Prostate gland (tissue), 2 donors: ENCODE measurements around the gene SOBP. TPM values are rescaled to one million over a fixed set of nuclear protein-coding genes. Genes with fewer than 3 reads are reported as not detected.

Experiments used
- DNase-seq: peaks from one replicate; pipeline ENCODE4 v3.0.0-alpha.2; 2019; ENCODE audit warnings: low spot score
- H3K27ac ChIP-seq, 2 donors: fragments of 200-600 bp; sonication (generic); 2 replicates each; pipeline ENCODE4 v1.5.1; 2017 to 2019
- H3K27me3 ChIP-seq: fragments of 200-600 bp; sonication (generic); replicated peaks from 2 replicates; pipeline ENCODE4 v1.5.1; 2019; ENCODE audit not compliant: insufficient read depth
- H3K36me3 ChIP-seq, 2 donors: fragments of 200-600 bp; sonication (generic); 1 replicate in 1 of 2; 2 replicates in 1 of 2; pipeline versions ENCODE4 v1.5.1 to v1.8.1; 2017 to 2019
- H3K4me1 ChIP-seq: fragments of 200-600 bp; sonication (generic); replicated peaks from 2 replicates; pipeline ENCODE4 v1.5.1; 2019
- H3K4me3 ChIP-seq, 2 donors: fragments of 200-600 bp; sonication (generic); 2 replicates each; pipeline ENCODE4 v1.5.1; 2017 to 2019
- H3K9me3 ChIP-seq: fragments of 200-600 bp; sonication (generic); 2 replicates; pipeline ENCODE4 v1.5.1; 2017
- POLR2A ChIP-seq: fragments of 450-650 bp; IDR thresholded peaks from one replicate; pipeline ENCODE4 v1.6.1; 2016; ENCODE audit warnings: antibody characterized with exemption, mild to moderate bottlenecking
- POLR2AphosphoS5 ChIP-seq: sonication (generic); formaldehyde crosslinking; IDR thresholded peaks from one replicate; pipeline ENCODE4 v1.6.1; 2017; ENCODE audit warnings: antibody characterized with exemption
- WGBS: methylation state at CpG from one replicate; pipeline ENCODE4 v1.1.5; 2018; 5-methylcytosine and 5-hydroxymethylcytosine counted together
- intact Hi-C: fragments of 100-400 bp; cut with DNase I; formaldehyde crosslinking; loops from one replicate; pipeline ENCODE4 v1.14.2; 2022
- total RNA-seq, 2 donors: library from RNA; depleted of rRNA; stranded (reverse); fragments of >200 nt; gene quantifications; one replicate each; pipeline ENCODE4 v1.1.0, GENCODE V29; 2016
- TF ChIP-seq, protein P1 (sequence below), 4 experiments: fragments of 200-600 bp in 2 of 4; fragments of 450-650 bp in 2 of 4; sonication (generic) in 2 of 4; IDR thresholded peaks; 1 replicate in 3 of 4; 2 replicates in 1 of 4; pipeline ENCODE4 v1.5.1; 2016 to 2019; ENCODE audit warnings: antibody characterized with exemption in 4 of 4, mild to moderate bottlenecking in 2 of 4, moderate library complexity in 2 of 4

The SOBP gene
- total RNA-seq, 2 donors from 2014 or later: 15.8 to 23.3 TPM

DNA sequence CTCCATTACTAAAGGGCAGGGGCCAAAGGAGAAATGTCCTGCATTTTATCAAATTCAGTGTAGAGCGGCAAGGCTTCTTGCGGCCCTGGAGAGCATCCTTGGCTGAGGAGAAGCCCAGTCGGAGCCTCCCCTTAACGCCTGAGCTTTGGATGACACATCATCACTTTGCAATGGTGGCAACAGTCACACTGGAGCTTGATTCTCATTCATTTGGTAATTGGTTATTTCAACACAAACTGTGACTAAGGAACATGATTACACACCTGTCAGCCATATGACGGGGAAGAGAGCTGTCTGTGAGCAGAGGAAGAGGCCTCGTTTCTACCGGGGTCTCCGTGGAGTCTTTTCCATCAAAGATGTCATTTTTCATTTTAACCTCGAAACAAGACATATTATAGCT lies 81.4 kb downstream of the SOBP start:
- intact Hi-C loops: no loop called here
- Histone ChIP-seq H3K4me1 (no peaks in the 10 kb centered on the region), H3K4me3 (no peak overlapping the region), H3K27me3 (no peaks in the 10 kb centered on the region), H3K9me3 (no peaks in the 10 kb centered on the region), H3K36me3 (no peaks in the 10 kb centered on the region), H3K27ac (no peak overlapping the region)
- no peak for DNase-seq
- WGBS: 89% methylated on average over 9 of the region's 9 CpGs
- TF ChIP-seq POLR2A: no peak
- TF ChIP-seq POLR2AphosphoS5: no peak
- TF ChIP-seq, protein P1, sequence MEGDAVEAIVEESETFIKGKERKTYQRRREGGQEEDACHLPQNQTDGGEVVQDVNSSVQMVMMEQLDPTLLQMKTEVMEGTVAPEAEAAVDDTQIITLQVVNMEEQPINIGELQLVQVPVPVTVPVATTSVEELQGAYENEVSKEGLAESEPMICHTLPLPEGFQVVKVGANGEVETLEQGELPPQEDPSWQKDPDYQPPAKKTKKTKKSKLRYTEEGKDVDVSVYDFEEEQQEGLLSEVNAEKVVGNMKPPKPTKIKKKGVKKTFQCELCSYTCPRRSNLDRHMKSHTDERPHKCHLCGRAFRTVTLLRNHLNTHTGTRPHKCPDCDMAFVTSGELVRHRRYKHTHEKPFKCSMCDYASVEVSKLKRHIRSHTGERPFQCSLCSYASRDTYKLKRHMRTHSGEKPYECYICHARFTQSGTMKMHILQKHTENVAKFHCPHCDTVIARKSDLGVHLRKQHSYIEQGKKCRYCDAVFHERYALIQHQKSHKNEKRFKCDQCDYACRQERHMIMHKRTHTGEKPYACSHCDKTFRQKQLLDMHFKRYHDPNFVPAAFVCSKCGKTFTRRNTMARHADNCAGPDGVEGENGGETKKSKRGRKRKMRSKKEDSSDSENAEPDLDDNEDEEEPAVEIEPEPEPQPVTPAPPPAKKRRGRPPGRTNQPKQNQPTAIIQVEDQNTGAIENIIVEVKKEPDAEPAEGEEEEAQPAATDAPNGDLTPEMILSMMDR (IDR thresholded peaks at IDR 0.05): no peak

DNA sequence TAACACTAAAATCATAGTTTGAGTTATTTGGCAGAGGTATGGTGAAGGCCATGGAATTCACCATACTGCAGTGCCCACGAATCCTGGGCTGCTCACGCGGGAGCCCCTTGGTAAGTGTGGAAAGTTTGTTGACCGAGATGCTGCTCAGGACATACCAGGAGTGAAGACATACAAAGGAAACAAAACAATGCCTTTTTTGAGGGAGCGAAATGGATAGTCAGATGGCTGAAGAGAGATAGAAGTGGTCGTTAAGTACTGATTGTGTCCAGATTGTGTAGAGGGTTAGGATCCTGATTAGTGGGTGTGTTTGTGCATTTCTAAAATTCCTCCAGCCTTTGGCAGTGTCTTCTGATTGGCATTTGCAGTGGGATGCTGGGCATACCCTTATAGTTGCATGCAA lies 83.0 kb downstream of the SOBP start:
- Histone ChIP-seq H3K27me3 (no peaks in the 10 kb centered on the region), H3K4me3 (no peak overlapping the region), H3K27ac (no peak overlapping the region), H3K4me1 (no peaks in the 10 kb centered on the region), H3K36me3 (no peaks in the 10 kb centered on the region), H3K9me3 (no peaks in the 10 kb centered on the region)
- intact Hi-C loops: no loop called here
- WGBS: 84% methylated on average over 6 of the region's 6 CpGs
- DNase-seq: no peak
- no peak for TF ChIP-seq POLR2AphosphoS5
- TF ChIP-seq, protein P1 (IDR thresholded peaks at IDR 0.05): no peak
- TF ChIP-seq POLR2A: no peak

DNA sequence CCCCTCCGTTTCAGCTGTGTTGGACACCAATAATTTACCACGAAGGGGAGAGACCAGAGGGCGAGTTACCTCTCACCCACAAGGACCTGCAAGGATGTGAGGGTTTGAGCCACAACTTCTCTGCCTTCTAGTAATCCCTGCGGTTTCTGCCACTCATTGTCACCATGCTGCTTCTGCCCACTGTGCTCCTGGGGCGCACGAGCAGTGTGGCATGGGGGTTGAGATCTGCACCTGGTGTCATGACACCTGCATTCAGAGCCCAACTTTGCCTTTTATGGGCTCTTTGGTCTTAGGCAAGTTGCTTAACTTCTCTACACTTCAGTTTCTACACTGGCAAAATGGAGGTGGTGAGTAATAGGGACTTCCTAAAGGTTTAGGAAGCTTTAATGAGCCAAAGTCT lies 84.9 kb downstream of the SOBP start:
- Histone ChIP-seq H3K27ac (no peak overlapping the region), H3K27me3 (no peaks in the 10 kb centered on the region), H3K4me1 (no peaks in the 10 kb centered on the region), H3K9me3 (no peaks in the 10 kb centered on the region), H3K4me3 (no peak overlapping the region), H3K36me3 (no peaks in the 10 kb centered on the region)
- TF ChIP-seq POLR2A (no peak), POLR2AphosphoS5 (no peak)
- TF ChIP-seq, protein P1 (IDR thresholded peaks at IDR 0.05): no peak
- intact Hi-C loops: no loop called here
- DNase-seq: no peak
- 99% methylated on average over 6 of the region's 6 CpGs for WGBS

GRCh38 chr6:107576852-107577251 lies 86.9 kb downstream of the SOBP start:
- no peak for DNase-seq
- H3K27me3 ChIP-seq: no peaks in the 10 kb centered on the region
- H3K27ac ChIP-seq: no peak overlapping the region
- no peak for TF ChIP-seq POLR2AphosphoS5
- no peak for TF ChIP-seq POLR2A
- TF ChIP-seq, protein P1 (IDR thresholded peaks at IDR 0.05): no peak
- intact Hi-C loops: no loop called here
- WGBS: 90% methylated on average over 3 of the region's 3 CpGs
- no peaks in the 10 kb centered on the region for H3K4me1 ChIP-seq
- H3K4me3 ChIP-seq: no peak overlapping the region
- no peaks in the 10 kb centered on the region for H3K36me3 ChIP-seq
- H3K9me3 ChIP-seq: no peaks in the 10 kb centered on the region

- Histone ChIP-seq H3K27me3 (no peaks in the 10 kb centered on the region), H3K4me1 (no peaks in the 10 kb centered on the region), H3K4me3 (no peak overlapping the region), H3K36me3 (no peaks in the 10 kb centered on the region), H3K9me3 (no peaks in the 10 kb centered on the region), H3K27ac (no peak overlapping the region)
- DNase-seq: no peak
- TF ChIP-seq POLR2AphosphoS5 (no peak), POLR2A (no peak)
- TF ChIP-seq, protein P1 (IDR thresholded peaks at IDR 0.05): no peak
- intact Hi-C loops: no loop called here
- 81% methylated on average over 6 of the region's 6 CpGs for WGBS
These were observed 88.9 kb downstream of the SOBP start for GRCh38 chr6:107578642-107579341.
